Natural killer cell (primary cell): ENCODE data around the gene FRS2. TPM values are rescaled to one million over a fixed set of nuclear protein-coding genes. Genes with fewer than 3 reads are reported as not detected.
A peak's percentile ranks its signal among the peaks of the same experiment; 100 is the strongest.
"Not testable (repeated sequence)": the region's sequence is repeated elsewhere in the genome, so short reads cannot be mapped to it uniquely, and the experiment has no call there.

Source experiments
- ATAC-seq, 3 donors: fragments of 150-1000 bp in 2 of 3; fragments of 200-7000 bp in 1 of 3; cut with Tn5 transposase; 1 replicate in 1 of 3; 2 replicates in 2 of 3; pipeline ENCODE4 v1.10.0; 2021; ENCODE audit warnings: mild to moderate bottlenecking in 2 of 3, moderate library complexity in 2 of 3
- DNase-seq, 2 donors: peaks; one replicate each; pipeline versions ENCODE4 v3.0.0 to v3.0.0-alpha.2; 2013 to 2021; ENCODE audit warnings: mixed read lengths in 1 of 2
- H3K27ac ChIP-seq: one replicate; pipeline ENCODE4 v1.5.1; 2013; ENCODE audit warnings: mild to moderate bottlenecking, low read length
- H3K27me3 ChIP-seq: one replicate; pipeline ENCODE4 v1.6.1; 2013; ENCODE audit warnings: low read length; ENCODE audit not compliant: control insufficient read depth, insufficient read depth
- H3K36me3 ChIP-seq: one replicate; pipeline ENCODE4 v1.6.1; 2013; ENCODE audit warnings: low read length; ENCODE audit not compliant: control insufficient read depth, insufficient read depth
- H3K4me1 ChIP-seq: one replicate; pipeline ENCODE4 v1.6.1; 2013; ENCODE audit warnings: low read length; ENCODE audit not compliant: control insufficient read depth, insufficient read depth
- H3K4me3 ChIP-seq: one replicate; pipeline ENCODE4 v1.5.1; 2013; ENCODE audit warnings: low read length
- H3K9me3 ChIP-seq: one replicate; pipeline ENCODE4 v1.6.1; 2013; ENCODE audit warnings: low read length; ENCODE audit not compliant: control insufficient read depth, insufficient read depth
- H3K27ac Mint-ChIP-seq, 2 donors: one replicate each; pipeline ENCODE4 v1.8.0; 2022; ENCODE audit warnings: mild to moderate bottlenecking in 2 of 2, mixed read lengths in 2 of 2, moderate library complexity in 1 of 2
- H3K27me3 Mint-ChIP-seq, 2 donors: one replicate each; pipeline ENCODE4 v1.8.0; 2022; ENCODE audit warnings: low read depth in 2 of 2, mixed read lengths in 2 of 2
- H3K36me3 Mint-ChIP-seq: one replicate; pipeline ENCODE4 v1.8.0; 2022; ENCODE audit warnings: mixed read lengths
- H3K4me1 Mint-ChIP-seq, 2 donors: one replicate each; pipeline ENCODE4 v1.8.0; 2022; ENCODE audit warnings: mixed read lengths in 2 of 2
- H3K4me3 Mint-ChIP-seq: one replicate; pipeline ENCODE4 v1.8.0; 2022; ENCODE audit warnings: mild to moderate bottlenecking, moderate library complexity, mixed read lengths
- H3K9me3 Mint-ChIP-seq, 2 donors: one replicate each; pipeline ENCODE4 v1.8.0; 2022; ENCODE audit warnings: mixed read lengths in 2 of 2
- WGBS: methylation state at CpG from one replicate; pipeline ENCODE4 v1.1.7; 2013; ENCODE audit warnings: missing lambda C conversion rate; ENCODE audit not compliant: insufficient coverage; 5-methylcytosine and 5-hydroxymethylcytosine counted together
- intact Hi-C: fragments of 100-400 bp; cut with micrococcal nuclease; formaldehyde crosslinking; loops from one replicate; pipeline ENCODE4 v1.14.2; 2022
- total RNA-seq, 4 donors: library from RNA; stranded (reverse); fragments of 120-200 nt in 1 of 4; gene quantifications; one replicate each; pipeline versions ENCODE4 v1.2.3 to v1.2.4, GENCODE V29; 2013 to 2022
- TF ChIP-seq, protein P1 (sequence below): fragments of 200-600 bp; IDR thresholded peaks from one replicate; pipeline ENCODE4 v1.8.0; 2022; ENCODE audit warnings: antibody characterized with exemption

FRS2 gene
- total RNA-seq, 3 donors from 2014 or later (not counting 1 experiment from before 2014, with no cell fraction given): 25.6 to 33.8 (median 28.2) TPM

DNA sequence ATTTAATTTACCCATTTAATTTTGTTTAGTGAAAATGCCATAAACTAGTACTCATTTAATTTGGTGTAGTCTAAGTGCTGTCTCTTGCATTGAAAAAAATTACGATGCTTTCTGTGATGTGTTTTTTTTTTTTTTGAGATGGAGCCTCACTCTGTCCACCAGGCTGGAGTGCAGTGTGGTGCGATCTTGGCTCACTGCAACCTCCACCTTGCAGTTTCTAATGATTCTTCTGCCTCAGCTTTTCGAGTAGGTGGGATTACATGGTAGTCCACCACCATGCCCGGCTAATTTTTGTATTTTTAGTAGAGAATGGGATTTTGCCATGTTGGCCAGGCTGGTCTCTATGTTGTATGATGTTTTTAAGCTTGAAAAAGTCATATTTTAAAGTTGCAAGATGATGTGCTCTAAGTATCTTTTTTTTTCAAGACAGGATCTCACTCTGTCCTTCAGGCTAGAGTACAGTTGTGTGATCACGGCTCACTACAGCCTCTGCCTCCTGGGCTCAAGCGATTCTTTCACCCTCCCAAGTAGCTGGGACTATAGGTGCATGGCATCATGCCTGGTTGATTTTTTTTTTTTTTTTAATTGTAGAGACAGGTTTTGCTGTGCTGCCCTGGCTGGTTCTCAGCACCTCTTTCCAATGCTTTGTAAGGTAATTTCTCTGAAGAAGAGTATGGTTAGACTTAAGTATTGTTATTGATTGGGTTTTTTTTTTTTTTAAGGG, 131.9 kb downstream of the FRS2 start:
- Mint-ChIP-seq H3K9me3 (no peaks in the 10 kb centered on the region), H3K4me3 (no peak overlapping the region), H3K27ac (peak overlapping the region; percentile 28 to 53), H3K4me1 (peaks cover 0 to 6% of the 10 kb centered on the region in 2 donors), H3K36me3 (peaks cover 28% of the 10 kb centered on the region), H3K27me3 (no peaks in the 10 kb centered on the region)
- TF ChIP-seq, protein P1, sequence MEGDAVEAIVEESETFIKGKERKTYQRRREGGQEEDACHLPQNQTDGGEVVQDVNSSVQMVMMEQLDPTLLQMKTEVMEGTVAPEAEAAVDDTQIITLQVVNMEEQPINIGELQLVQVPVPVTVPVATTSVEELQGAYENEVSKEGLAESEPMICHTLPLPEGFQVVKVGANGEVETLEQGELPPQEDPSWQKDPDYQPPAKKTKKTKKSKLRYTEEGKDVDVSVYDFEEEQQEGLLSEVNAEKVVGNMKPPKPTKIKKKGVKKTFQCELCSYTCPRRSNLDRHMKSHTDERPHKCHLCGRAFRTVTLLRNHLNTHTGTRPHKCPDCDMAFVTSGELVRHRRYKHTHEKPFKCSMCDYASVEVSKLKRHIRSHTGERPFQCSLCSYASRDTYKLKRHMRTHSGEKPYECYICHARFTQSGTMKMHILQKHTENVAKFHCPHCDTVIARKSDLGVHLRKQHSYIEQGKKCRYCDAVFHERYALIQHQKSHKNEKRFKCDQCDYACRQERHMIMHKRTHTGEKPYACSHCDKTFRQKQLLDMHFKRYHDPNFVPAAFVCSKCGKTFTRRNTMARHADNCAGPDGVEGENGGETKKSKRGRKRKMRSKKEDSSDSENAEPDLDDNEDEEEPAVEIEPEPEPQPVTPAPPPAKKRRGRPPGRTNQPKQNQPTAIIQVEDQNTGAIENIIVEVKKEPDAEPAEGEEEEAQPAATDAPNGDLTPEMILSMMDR: no peak
- DNase-seq (no peak), ATAC-seq (no peak)
- H3K36me3 ChIP-seq: peaks cover 48% of the 10 kb centered on the region
- no peaks in the 10 kb centered on the region for H3K9me3 ChIP-seq
- WGBS: 99% methylated on average over 6 of the region's 6 CpGs
- no peaks in the 10 kb centered on the region for H3K27me3 ChIP-seq
- intact Hi-C loops: no loop called here
- H3K4me1 ChIP-seq: no peaks in the 10 kb centered on the region
- H3K27ac ChIP-seq: no peak overlapping the region
- no peak overlapping the region for H3K4me3 ChIP-seq

DNA sequence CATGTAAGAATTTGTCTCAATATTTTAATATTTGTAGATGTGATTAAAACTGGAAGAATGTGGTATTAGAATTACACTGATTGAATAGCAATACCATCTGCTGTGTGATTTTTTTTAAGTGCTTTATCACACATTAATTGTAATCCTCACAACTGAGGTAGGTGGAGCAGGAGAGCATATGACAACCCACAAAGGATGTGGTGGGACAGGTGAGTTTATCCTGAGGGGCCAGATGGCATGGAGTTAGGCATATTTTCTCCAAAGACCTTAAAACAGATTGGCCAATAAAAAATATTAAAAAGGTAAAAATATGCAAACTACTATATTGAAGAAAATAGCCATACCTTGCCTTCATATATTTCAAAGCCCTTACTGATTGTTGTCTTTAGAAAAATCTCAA, 132.8 kb downstream of the FRS2 start:
- Mint-ChIP-seq H3K27me3 (peaks cover 0 to 2% of the 10 kb centered on the region in 2 donors), H3K27ac (peak overlapping the region; percentile 28 to 53), H3K4me1 (peaks cover 0 to 6% of the 10 kb centered on the region in 2 donors), H3K36me3 (peaks cover 20% of the 10 kb centered on the region), H3K9me3 (no peaks in the 10 kb centered on the region), H3K4me3 (no peak overlapping the region)
- Histone ChIP-seq H3K4me3 (no peak overlapping the region), H3K27me3 (no peaks in the 10 kb centered on the region), H3K27ac (no peak overlapping the region), H3K9me3 (no peaks in the 10 kb centered on the region), H3K4me1 (no peaks in the 10 kb centered on the region), H3K36me3 (peaks cover 40% of the 10 kb centered on the region)
- intact Hi-C loops: no loop called here
- TF ChIP-seq, protein P1: no peak
- DNase-seq (no peak), ATAC-seq (no peak)

DNA sequence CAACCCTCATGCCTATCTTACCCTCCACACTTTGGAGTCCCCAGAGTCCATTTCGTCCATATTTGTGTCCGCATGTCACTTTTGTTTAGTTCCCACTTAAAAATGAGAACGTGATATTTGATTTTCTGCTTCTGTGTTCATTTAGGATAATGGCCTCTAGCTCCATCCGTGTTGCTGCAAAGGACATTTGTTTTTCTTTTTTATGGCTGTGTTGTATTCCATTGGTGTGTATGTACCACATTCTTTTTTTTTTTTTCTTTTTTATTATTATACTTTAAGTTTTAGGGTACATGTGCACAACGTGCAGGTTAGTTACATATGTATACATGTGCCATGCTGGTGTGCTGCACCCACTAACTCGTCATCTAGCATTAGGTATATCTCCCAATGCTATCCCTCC, 133.4 kb downstream of the FRS2 start:
- DNase-seq, H3K9me3 Mint-ChIP-seq, H3K9me3 ChIP-seq, H3K27me3 ChIP-seq, H3K4me3 Mint-ChIP-seq, intact Hi-C loops, ATAC-seq, H3K4me1 Mint-ChIP-seq, H3K4me1 ChIP-seq, H3K4me3 ChIP-seq, H3K27ac ChIP-seq, H3K27me3 Mint-ChIP-seq: not testable (repeated sequence)
- Mint-ChIP-seq H3K27ac (peak overlapping the region in 1 of 2 donors; percentile 53), H3K36me3 (peaks cover 17% of the 10 kb centered on the region)
- H3K36me3 ChIP-seq: peaks cover 35% of the 10 kb centered on the region
- 96% methylated on average over 3 of the region's 6 CpGs for WGBS

DNA sequence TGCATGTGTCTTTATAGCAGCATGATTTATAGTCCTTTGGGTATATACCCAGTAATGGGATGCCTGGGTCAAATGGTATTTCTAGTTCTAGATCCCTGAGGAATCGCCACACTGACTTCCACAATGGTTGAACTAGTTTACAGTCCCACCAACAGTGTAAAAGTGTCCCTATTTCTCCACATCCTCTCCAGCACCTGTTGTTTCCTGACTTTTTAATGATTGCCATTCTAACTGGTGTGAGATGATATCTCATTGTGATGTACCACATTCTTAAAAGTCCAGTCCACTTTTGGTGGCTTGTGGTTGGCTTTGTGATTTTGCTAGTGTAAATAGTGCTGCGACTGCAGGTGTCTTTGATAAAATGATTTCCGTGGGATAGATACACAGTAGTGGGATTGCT, 134.1 kb downstream of the FRS2 start:
- WGBS: 88% methylated on average over 1 of the region's 3 CpGs
- ATAC-seq, H3K4me3 ChIP-seq, H3K4me1 ChIP-seq, H3K27ac Mint-ChIP-seq, H3K9me3 Mint-ChIP-seq, H3K27me3 ChIP-seq, H3K9me3 ChIP-seq, DNase-seq, intact Hi-C loops, H3K4me3 Mint-ChIP-seq, H3K4me1 Mint-ChIP-seq, H3K27ac ChIP-seq: not testable (repeated sequence)
- Mint-ChIP-seq H3K27me3 (peaks cover 0 to 12% of the 10 kb centered on the region in 2 donors), H3K36me3 (peaks cover 17% of the 10 kb centered on the region)
- H3K36me3 ChIP-seq: peaks cover 28% of the 10 kb centered on the region
